ENCODE measurements around the gene TMC5.
"Not testable (repeated sequence)": the region's sequence is repeated elsewhere in the genome, so short reads cannot be mapped to it uniquely, and the experiment has no call there.

Gene TMC5

GRCh38 chr16:19391185-19391776, 26.4 kb upstream of the TMC5 start:
- H3K27me3 Mint-ChIP-seq = peaks cover 35% of the 10 kb centered on the region
- not testable (repeated sequence) for H3K27ac Mint-ChIP-seq; DNase-seq; H3K4me3 Mint-ChIP-seq; H3K9me3 Mint-ChIP-seq; H3K36me3 Mint-ChIP-seq (ENCODE audit: low read depth); H3K4me1 Mint-ChIP-seq (ENCODE audit: low read depth)

- Mint-ChIP-seq H3K36me3 (ENCODE audit: low read depth) (no peaks in the 10 kb centered on the region), H3K27ac (no peak overlapping the region), H3K4me3 (no peak overlapping the region), H3K9me3 (peaks cover 3% of the 10 kb centered on the region), H3K4me1 (ENCODE audit: low read depth) (no peaks in the 10 kb centered on the region), H3K27me3 (peaks cover 43% of the 10 kb centered on the region)
- DNase-seq = no peak
Observed at GRCh38 chr16:19392352-19392751, 25.3 kb upstream of the TMC5 start.

GRCh38 chr16:19393226-19394111, 24.2 kb upstream of the TMC5 start:
- no peak overlapping the region for H3K4me3 Mint-ChIP-seq
- H3K27ac Mint-ChIP-seq = no peak overlapping the region
- H3K4me1 Mint-ChIP-seq (ENCODE audit: low read depth) = no peaks in the 10 kb centered on the region
- no peak for DNase-seq
- H3K27me3 Mint-ChIP-seq = peaks cover 40% of the 10 kb centered on the region
- H3K9me3 Mint-ChIP-seq = peaks cover 3% of the 10 kb centered on the region
- H3K36me3 Mint-ChIP-seq (ENCODE audit: low read depth) = no peaks in the 10 kb centered on the region

- DNase-seq; H3K36me3 Mint-ChIP-seq (ENCODE audit: low read depth); H3K4me1 Mint-ChIP-seq (ENCODE audit: low read depth); H3K9me3 Mint-ChIP-seq; H3K27ac Mint-ChIP-seq; H3K4me3 Mint-ChIP-seq: not testable (repeated sequence)
- H3K27me3 Mint-ChIP-seq = peaks cover 27% of the 10 kb centered on the region
Observed at GRCh38 chr16:19395646-19396267, 21.9 kb upstream of the TMC5 start.

- DNase-seq = no peak
- no peaks in the 10 kb centered on the region for H3K4me1 Mint-ChIP-seq (ENCODE audit: low read depth)
- no peaks in the 10 kb centered on the region for H3K36me3 Mint-ChIP-seq (ENCODE audit: low read depth)
Observed at GRCh38 chr16:19396555-19397011, 21.1 kb upstream of the TMC5 start.

GRCh38 chr16:19397373-19397772, 20.3 kb upstream of the TMC5 start:
- Mint-ChIP-seq H3K27me3 (peaks cover 23% of the 10 kb centered on the region), H3K9me3 (peaks cover 17% of the 10 kb centered on the region)
- H3K36me3 Mint-ChIP-seq (ENCODE audit: low read depth); H3K27ac Mint-ChIP-seq; H3K4me3 Mint-ChIP-seq; H3K4me1 Mint-ChIP-seq (ENCODE audit: low read depth); DNase-seq: not testable (repeated sequence)

More at GRCh38 chr16:19396555-19397011, 21.1 kb upstream of the TMC5 start:
- Mint-ChIP-seq H3K27ac (no peak overlapping the region), H3K27me3 (peaks cover 24% of the 10 kb centered on the region), H3K9me3 (peaks cover 9% of the 10 kb centered on the region), H3K4me3 (no peak overlapping the region)

GRCh38 chr16:19400711-19401110, 17.0 kb upstream of the TMC5 start:
- peaks cover 24% of the 10 kb centered on the region for H3K9me3 Mint-ChIP-seq
- H3K27ac Mint-ChIP-seq = no peak overlapping the region
- no peaks in the 10 kb centered on the region for H3K4me1 Mint-ChIP-seq (ENCODE audit: low read depth)
- no peak for DNase-seq
- no peaks in the 10 kb centered on the region for H3K36me3 Mint-ChIP-seq (ENCODE audit: low read depth)
- H3K27me3 Mint-ChIP-seq = peaks cover 28% of the 10 kb centered on the region
- no peak overlapping the region for H3K4me3 Mint-ChIP-seq

- peaks cover 7% of the 10 kb centered on the region for H3K4me1 Mint-ChIP-seq (ENCODE audit: low read depth)
- peaks cover 46% of the 10 kb centered on the region for H3K27me3 Mint-ChIP-seq
- H3K36me3 Mint-ChIP-seq (ENCODE audit: low read depth) = no peaks in the 10 kb centered on the region
- H3K4me3 Mint-ChIP-seq = no peak overlapping the region
- no peak overlapping the region for H3K27ac Mint-ChIP-seq
- DNase-seq = no peak
- peaks cover 15% of the 10 kb centered on the region for H3K9me3 Mint-ChIP-seq
Observed at GRCh38 chr16:19406891-19407491, 10.7 kb upstream of the TMC5 start.

- Mint-ChIP-seq H3K27ac (no peak overlapping the region), H3K9me3 (peaks cover 4% of the 10 kb centered on the region), H3K4me3 (peak overlapping the region; percentile 58), H3K36me3 (ENCODE audit: low read depth) (no peaks in the 10 kb centered on the region), H3K4me1 (ENCODE audit: low read depth) (peaks cover 7% of the 10 kb centered on the region), H3K27me3 (peaks cover 62% of the 10 kb centered on the region)
- no peak for DNase-seq
Observed at GRCh38 chr16:19410435-19411171, 7.1 kb upstream of the TMC5 start.

- H3K9me3 Mint-ChIP-seq = peaks cover 4% of the 10 kb centered on the region
- peak overlapping the region; percentile 12 for H3K4me3 Mint-ChIP-seq
- H3K4me1 Mint-ChIP-seq (ENCODE audit: low read depth) = peaks cover 7% of the 10 kb centered on the region
- DNase-seq = no peak
- no peak overlapping the region for H3K27ac Mint-ChIP-seq
- peaks cover 62% of the 10 kb centered on the region for H3K27me3 Mint-ChIP-seq
- H3K36me3 Mint-ChIP-seq (ENCODE audit: low read depth) = no peaks in the 10 kb centered on the region
Observed at GRCh38 chr16:19411298-19411697, 6.4 kb upstream of the TMC5 start.

GRCh38 chr16:19412055-19412454, 5.6 kb upstream of the TMC5 start:
- not testable (repeated sequence) for H3K27ac Mint-ChIP-seq; DNase-seq; H3K9me3 Mint-ChIP-seq; H3K4me3 Mint-ChIP-seq; H3K4me1 Mint-ChIP-seq (ENCODE audit: low read depth); H3K36me3 Mint-ChIP-seq (ENCODE audit: low read depth)
- H3K27me3 Mint-ChIP-seq = peaks cover 62% of the 10 kb centered on the region

- Mint-ChIP-seq H3K27ac (no peak overlapping the region), H3K9me3 (no peaks in the 10 kb centered on the region), H3K4me1 (ENCODE audit: low read depth) (peaks cover 4% of the 10 kb centered on the region), H3K36me3 (ENCODE audit: low read depth) (no peaks in the 10 kb centered on the region), H3K27me3 (peaks cover 45% of the 10 kb centered on the region), H3K4me3 (no peak overlapping the region)
- DNase-seq = no peak
Observed at GRCh38 chr16:19415461-19415860, 2.2 kb upstream of the TMC5 start.

GRCh38 chr16:19415918-19416317, 1.8 kb upstream of the TMC5 start:
- DNase-seq = no peak
- Mint-ChIP-seq H3K27ac (no peak overlapping the region), H3K4me1 (ENCODE audit: low read depth) (peaks cover 4% of the 10 kb centered on the region), H3K36me3 (ENCODE audit: low read depth) (no peaks in the 10 kb centered on the region), H3K27me3 (peaks cover 43% of the 10 kb centered on the region), H3K9me3 (peaks cover 3% of the 10 kb centered on the region), H3K4me3 (no peak overlapping the region)

- peaks cover 21% of the 10 kb centered on the region for H3K27me3 Mint-ChIP-seq
- H3K27ac Mint-ChIP-seq = no peak overlapping the region
- H3K4me3 Mint-ChIP-seq = no peak overlapping the region
- H3K4me1 Mint-ChIP-seq (ENCODE audit: low read depth) = no peaks in the 10 kb centered on the region
- no peak for DNase-seq
- no peaks in the 10 kb centered on the region for H3K36me3 Mint-ChIP-seq (ENCODE audit: low read depth)
- H3K9me3 Mint-ChIP-seq = peaks cover 3% of the 10 kb centered on the region
Observed at GRCh38 chr16:19418200-19418599, 517 bp downstream of the TMC5 start.

All from activated T-cell treated with anti-CD3 and anti-CD28 coated beads, Interleukin-2, amount 50 U/mL, for 24 hours (primary cell).